HG02885 (cell line): ENCODE measurements around the gene NAA25.

ENCODE experiments used
- ATAC-seq: cut with Tn5 transposase; IDR thresholded peaks from one replicate; pipeline ENCODE4 v1.9.1; 2021; ENCODE audit warnings: mild to moderate bottlenecking; ENCODE audit not compliant: unreplicated experiment, poor library complexity

NAA25 gene

DNA sequence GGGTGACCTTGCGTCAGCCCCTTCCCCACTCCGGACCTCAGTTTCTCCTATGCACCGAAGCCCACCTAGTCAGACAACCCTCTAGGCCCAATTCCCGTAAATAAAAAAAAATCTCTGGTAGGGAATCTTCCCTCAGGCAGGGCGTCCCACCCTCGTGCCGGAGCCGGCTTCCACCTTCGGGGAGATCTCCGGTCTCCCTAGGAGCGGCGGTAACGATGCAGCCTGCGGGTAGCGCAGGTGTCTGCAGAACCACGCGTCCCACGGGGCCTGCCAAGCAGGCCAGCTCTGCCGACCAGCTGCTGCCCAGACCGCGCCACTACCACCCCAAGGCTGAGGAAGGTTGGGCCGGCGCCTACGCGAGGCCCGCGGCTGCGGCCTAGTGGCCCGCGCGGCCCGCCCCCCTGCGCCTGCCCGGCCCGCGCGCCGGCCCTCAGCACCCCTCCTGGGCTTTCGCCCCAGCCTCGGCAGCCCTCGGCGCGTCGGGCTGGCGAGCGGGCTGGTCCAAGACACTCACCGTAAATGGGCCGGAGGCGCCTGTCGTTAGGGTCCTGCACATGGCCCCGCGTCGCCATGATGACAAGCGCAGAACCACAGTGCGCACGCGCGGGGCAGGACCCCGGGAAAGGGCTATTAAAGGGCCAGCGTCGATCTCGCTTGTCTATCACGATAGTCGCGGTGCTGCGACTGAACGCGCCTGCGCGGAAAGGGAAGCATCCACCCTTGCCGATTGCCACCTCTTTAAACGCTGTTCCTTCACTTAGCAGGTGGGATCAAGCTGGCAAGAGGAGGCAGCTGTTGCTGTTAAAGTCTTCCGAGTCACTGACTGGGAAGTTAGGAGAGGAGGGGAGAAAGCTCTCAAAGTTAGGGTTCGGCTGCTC is at the start of gene NAA25:
TSS of gene NAA25 (minus strand) at position 582 of the 878 bp plus-strand sequence. CDS start at position 572, 10 bp downstream.
- peak; percentile 75 for ATAC-seq

- no peak for ATAC-seq
Observed at GRCh38 chr12:112153893-112154219, 45.3 kb upstream of the NAA25 start.

GRCh38 chr12:112153181-112153892 is 44.8 kb upstream of the NAA25 start:
- ATAC-seq = no peak

DNA sequence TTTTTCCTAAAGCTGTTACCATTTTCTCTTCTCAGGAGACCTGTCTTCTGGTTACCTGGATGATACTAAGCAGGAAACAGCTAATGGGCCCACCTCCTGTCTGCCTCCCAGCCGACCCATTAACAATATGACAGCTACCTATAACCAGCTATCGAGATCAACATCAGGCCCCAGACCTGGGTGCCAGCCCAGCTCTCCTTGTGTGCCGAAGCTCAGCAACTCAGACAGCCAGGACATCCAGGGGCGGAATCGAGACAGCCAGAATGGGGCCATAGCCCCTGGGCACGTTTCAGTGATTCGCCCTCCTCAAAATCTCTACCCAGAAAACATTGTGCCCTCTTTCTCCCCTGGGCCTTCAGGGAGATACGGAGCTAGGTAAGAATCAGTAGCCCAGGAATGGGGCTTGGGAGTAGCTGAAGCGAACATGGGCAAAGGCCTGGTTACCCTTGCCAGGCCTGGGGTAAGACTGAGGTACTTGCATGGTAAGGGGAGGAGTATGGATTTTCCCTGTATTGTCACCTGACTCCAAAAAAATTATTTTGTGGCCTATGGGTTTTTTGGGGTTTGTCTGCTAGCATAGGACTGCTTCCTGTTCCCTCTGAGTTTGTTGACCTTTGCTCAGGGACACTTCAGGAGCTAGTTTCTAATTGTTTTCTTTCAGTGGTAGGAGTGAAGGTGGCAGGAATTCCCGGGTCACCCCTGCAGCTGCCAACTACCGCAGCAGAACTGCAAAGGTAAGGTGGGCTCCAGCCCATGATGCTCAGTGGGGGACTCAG is 43.4 kb upstream of the NAA25 start:
- ATAC-seq = no peak

GRCh38 chr12:112149596-112149995 is 41.0 kb upstream of the NAA25 start:
- ATAC-seq = no peak

GRCh38 chr12:112148031-112148513 is 39.5 kb upstream of the NAA25 start:
- no peak for ATAC-seq

- ATAC-seq = no peak
Observed at GRCh38 chr12:112146123-112146522, 37.5 kb upstream of the NAA25 start.

- ATAC-seq = no peak
Observed at GRCh38 chr12:112140728-112141127, 32.1 kb upstream of the NAA25 start.

- ATAC-seq = no peak
Observed at GRCh38 chr12:112134731-112135130, 26.1 kb upstream of the NAA25 start.

DNA sequence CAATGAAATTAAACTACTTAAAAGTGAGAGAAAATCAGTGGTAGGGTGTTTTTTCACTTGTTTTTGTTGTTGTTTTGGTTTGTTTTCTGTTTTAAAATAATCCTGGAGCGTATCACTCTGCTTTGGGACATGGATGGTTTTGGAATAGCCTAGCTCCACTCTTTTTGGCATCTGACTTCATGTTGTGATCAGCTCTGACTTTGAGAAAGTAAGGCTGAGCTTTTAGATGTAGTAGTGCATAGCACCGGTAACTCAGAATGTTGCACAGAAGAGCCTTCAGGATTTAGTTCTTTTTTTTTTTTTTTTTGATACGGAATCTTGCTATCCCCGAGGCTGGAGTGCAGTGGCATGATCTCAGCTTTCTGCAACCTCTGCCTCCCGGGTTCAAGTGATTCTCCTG is 24.8 kb upstream of the NAA25 start:
- no peak for ATAC-seq

- no peak for ATAC-seq
Observed at GRCh38 chr12:112131686-112132085, 23.1 kb upstream of the NAA25 start.

GRCh38 chr12:112130441-112130998 is 21.9 kb upstream of the NAA25 start:
- ATAC-seq = peak; percentile 43

DNA sequence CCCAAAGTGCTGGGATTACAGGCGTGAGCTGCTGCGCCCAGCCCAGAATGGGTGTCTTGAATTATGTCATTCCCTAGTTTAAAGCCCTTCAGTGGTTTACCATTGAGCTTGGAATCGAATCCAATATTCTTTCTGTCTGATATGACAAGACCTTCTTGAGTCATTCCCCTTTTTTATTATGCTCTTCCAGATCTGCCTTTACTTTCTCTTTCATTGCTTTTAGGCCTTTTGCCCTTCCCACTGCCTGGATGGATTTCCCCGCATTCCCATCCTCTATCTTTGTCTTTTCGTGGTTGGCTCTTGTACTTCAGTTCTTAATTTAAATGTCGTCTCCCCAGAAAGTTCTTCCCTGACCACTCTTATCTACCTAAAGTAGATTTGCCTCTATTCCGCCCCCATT is 18.3 kb upstream of the NAA25 start:
- no peak for ATAC-seq

GRCh38 chr12:112126000-112126438 is 17.4 kb upstream of the NAA25 start:
- no peak for ATAC-seq

DNA sequence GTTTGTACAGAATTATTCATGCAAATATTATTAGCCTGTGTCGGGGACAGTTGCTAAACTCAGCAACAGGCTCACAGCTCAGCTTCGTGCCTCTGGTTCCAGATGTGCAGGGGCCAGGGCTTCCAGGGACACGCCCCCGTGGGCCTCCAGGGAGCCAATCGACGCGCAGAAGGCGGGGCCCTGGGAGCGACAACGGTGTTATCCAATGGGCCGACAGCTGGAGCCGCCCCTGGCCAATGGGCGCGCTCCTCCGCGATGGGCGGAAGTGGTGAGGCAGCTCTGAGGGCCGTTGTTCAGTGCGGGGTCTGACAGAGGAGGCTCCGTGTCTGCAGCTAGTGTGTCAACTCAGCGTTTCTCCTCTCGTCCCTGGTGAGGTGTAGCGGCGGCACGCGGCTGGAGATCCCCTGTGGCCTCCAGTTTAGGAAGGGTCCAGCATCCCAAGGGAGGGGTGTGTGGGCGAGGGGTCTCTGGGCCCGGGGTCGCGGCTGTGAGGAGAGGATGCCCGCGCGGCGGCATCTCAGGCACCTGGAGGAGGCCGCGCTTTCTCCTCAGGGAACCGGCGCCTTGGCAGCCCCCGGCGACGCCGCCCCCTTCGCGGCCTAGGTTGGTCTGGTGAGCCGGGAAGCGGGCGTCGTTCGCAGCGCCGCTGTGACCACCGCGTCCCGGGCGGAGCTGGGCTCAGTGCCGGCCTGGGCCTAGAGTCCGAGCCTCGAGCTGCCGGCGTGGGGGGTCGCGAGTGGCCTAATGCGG is 16.8 kb upstream of the NAA25 start, which contains the start of gene TRAFD1:
TSS of gene TRAFD1 (plus strand) at position 311 of the 750 bp plus-strand sequence. CDS start 4,963 bp downstream, outside the sequence.
- peak; percentile 97 for ATAC-seq

DNA sequence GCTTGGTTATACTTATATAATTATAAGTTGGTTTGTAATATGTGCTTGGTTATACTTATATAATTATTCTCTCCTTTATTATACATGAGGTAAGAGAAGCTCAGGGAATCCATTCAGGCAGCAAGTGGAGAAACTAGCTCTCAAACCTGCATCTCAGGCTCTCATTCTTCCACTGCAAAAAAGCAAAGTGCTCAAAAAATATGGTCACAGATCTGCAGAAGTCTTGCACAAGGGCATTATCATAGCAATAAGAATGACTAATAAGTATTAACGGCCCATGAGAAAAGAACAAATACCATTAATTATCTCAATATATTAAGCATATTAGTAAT is 16.3 kb upstream of the NAA25 start:
- peak; percentile 5 for ATAC-seq

DNA sequence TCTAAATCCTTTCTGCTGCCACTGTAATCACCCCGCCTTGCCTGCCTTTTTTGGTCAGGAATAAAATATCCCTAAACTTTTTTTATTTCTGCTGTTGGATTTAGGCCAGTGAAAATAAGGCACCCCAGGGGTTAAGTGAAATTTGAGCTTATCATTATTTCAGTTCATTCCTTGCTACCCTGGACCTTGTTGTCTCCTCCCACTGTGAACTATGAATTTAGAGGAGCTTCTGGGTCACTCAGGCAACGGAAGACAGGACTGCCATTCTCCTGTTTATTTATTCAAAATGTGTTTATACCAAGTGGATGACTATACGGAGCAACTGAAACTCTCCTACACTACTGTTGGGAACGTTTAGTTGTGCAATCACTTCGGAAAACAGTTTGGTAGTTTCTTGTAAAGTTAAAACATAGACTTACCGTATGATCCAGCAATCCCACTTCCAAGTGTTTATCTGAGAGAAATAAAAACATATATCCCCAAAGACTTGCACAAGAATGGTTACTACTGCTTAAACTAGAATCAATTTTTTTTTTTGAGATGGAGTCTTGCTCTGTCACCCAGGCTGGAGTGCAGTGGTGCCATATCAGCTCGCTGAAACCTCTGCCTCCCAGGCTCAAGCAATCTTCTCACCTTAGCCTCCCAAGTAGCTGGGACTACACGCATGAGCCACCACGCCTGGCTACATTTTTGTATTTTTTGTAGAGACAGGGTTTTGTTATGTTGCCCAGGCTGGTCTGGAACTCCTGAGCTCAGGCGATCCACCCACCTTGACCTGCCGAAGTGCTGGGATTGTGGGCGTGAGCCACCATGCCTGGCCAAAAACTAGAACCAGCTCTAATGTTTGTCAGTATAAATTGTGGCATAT is 14.5 kb upstream of the NAA25 start:
- no peak for ATAC-seq

- no peak for ATAC-seq
Observed at GRCh38 chr12:112121780-112122565, 13.4 kb upstream of the NAA25 start.
